ENCODE data around the gene MAML3. TPM values are rescaled to one million over a fixed set of nuclear protein-coding genes. Genes with fewer than 3 reads are reported as not detected.
A peak's percentile ranks its signal among the peaks of the same experiment; 100 is the strongest.

The MAML3 gene
- total RNA-seq, 1 donor from 2014 or later, result 59.4 TPM

GRCh38 chr4:139834981-139835391 is 319.0 kb downstream of the MAML3 start:
- Mint-ChIP-seq H3K27me3 (ENCODE audit: unreplicated experiment) (peaks cover 18% of the 10 kb centered on the region), H3K9me3 (ENCODE audit: unreplicated experiment) (peaks cover 22% of the 10 kb centered on the region), H3K4me3 (ENCODE audit: unreplicated experiment) (peak overlapping the region; percentile 74), H3K27ac (ENCODE audit: unreplicated experiment) (peak overlapping the region; percentile 85), H3K36me3 (ENCODE audit: unreplicated experiment) (no peaks in the 10 kb centered on the region), H3K4me1 (ENCODE audit: low read depth, unreplicated experiment) (peaks cover 62% of the 10 kb centered on the region)
- TF ChIP-seq CTCF (IDR thresholded peaks at IDR 0.05; ENCODE audit: partially characterized antibody, unreplicated experiment), result no peak
- no peak for DNase-seq

DNA sequence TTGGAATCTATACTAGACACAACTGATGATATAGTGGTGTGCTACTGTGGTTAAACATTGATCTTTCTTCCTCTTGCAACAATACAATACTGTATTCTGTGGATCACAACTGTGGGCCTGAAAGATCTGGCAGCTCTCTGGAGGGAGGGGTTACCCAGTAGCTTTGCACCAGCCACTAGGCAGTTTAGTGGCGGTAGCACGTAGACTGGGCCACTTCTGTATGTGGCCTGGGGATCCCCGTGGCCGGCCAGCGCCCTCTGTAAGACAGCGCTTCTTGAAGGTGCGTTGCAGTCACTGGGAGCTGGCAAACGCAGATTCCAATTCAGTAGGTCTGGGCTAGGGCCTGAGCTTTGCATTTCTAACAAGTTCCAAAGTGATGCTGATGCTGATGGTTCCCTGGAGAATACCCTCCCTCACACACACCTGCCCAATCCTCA is 319.7 kb downstream of the MAML3 start:
- H3K27ac Mint-ChIP-seq (ENCODE audit: unreplicated experiment), result peak overlapping the region; percentile 85

GRCh38 chr4:139833151-139833910 is 320.7 kb downstream of the MAML3 start:
- Mint-ChIP-seq H3K4me1 (ENCODE audit: low read depth, unreplicated experiment) (peaks cover 63% of the 10 kb centered on the region), H3K27ac (ENCODE audit: unreplicated experiment) (peak overlapping the region; percentile 97), H3K27me3 (ENCODE audit: unreplicated experiment) (peaks cover 15% of the 10 kb centered on the region), H3K36me3 (ENCODE audit: unreplicated experiment) (peaks cover 5% of the 10 kb centered on the region), H3K4me3 (ENCODE audit: unreplicated experiment) (peak overlapping the region; percentile 74), H3K9me3 (ENCODE audit: unreplicated experiment) (peaks cover 16% of the 10 kb centered on the region)
- peak; percentile 82 for DNase-seq
- peak; percentile 64 for TF ChIP-seq CTCF (IDR thresholded peaks at IDR 0.05; ENCODE audit: partially characterized antibody, unreplicated experiment)

More for the DNA sequence above, 319.7 kb downstream of the MAML3 start:
- Mint-ChIP-seq H3K27me3 (ENCODE audit: unreplicated experiment) (peaks cover 15% of the 10 kb centered on the region), H3K4me1 (ENCODE audit: low read depth, unreplicated experiment) (peaks cover 62% of the 10 kb centered on the region), H3K9me3 (ENCODE audit: unreplicated experiment) (peaks cover 16% of the 10 kb centered on the region), H3K36me3 (ENCODE audit: unreplicated experiment) (peaks cover under 1% of the 10 kb centered on the region), H3K4me3 (ENCODE audit: unreplicated experiment) (peak overlapping the region; percentile 74)
- peak; percentile 40 for DNase-seq
- no peak for TF ChIP-seq CTCF (IDR thresholded peaks at IDR 0.05; ENCODE audit: partially characterized antibody, unreplicated experiment)

- no peak for DNase-seq
Measured at GRCh38 chr4:139828966-139829664, 324.9 kb downstream of the MAML3 start.

More at GRCh38 chr4:139828966-139829664, 324.9 kb downstream of the MAML3 start:
- Mint-ChIP-seq H3K27ac (ENCODE audit: unreplicated experiment) (peak overlapping the region; percentile 24), H3K4me1 (ENCODE audit: low read depth, unreplicated experiment) (peaks cover 65% of the 10 kb centered on the region), H3K9me3 (ENCODE audit: unreplicated experiment) (peaks cover 14% of the 10 kb centered on the region), H3K27me3 (ENCODE audit: unreplicated experiment) (peaks cover 11% of the 10 kb centered on the region), H3K4me3 (ENCODE audit: unreplicated experiment) (peak overlapping the region; percentile 23), H3K36me3 (ENCODE audit: unreplicated experiment) (peaks cover 5% of the 10 kb centered on the region)
- no peak for TF ChIP-seq CTCF (IDR thresholded peaks at IDR 0.05; ENCODE audit: partially characterized antibody, unreplicated experiment)
